Rectal smooth muscle tissue (tissue), 1 donor: Measurements from ENCODE around the gene RASSF7.

Experiments used
- H3K27ac ChIP-seq: one replicate; pipeline ENCODE4 v1.7.0; 2013; ENCODE audit warnings: low read depth, low read length, inconsistent platforms
- H3K27me3 ChIP-seq: one replicate; pipeline ENCODE4 v1.7.0; 2013; ENCODE audit warnings: low read length; ENCODE audit not compliant: control insufficient read depth, insufficient read depth
- H3K36me3 ChIP-seq: one replicate; pipeline ENCODE4 v1.7.0; 2013; ENCODE audit warnings: low read length; ENCODE audit not compliant: control insufficient read depth, insufficient read depth
- H3K4me1 ChIP-seq: one replicate; pipeline ENCODE4 v1.7.0; 2013; ENCODE audit warnings: low read length; ENCODE audit not compliant: control insufficient read depth, insufficient read depth
- H3K4me3 ChIP-seq: one replicate; pipeline ENCODE4 v1.7.0; 2013; ENCODE audit warnings: low read length
- H3K9ac ChIP-seq: one replicate; pipeline ENCODE4 v1.7.0; 2013; ENCODE audit warnings: low read length

The RASSF7 gene

GRCh38 chr11:559020-559620 lies 1.6 kb upstream of the RASSF7 start:
- no peak overlapping the region for H3K9ac ChIP-seq
- peaks cover 2% of the 10 kb centered on the region for H3K4me1 ChIP-seq
- H3K4me3 ChIP-seq, result no peak overlapping the region
- no peaks in the 10 kb centered on the region for H3K36me3 ChIP-seq
- H3K27me3 ChIP-seq, result peaks cover 17% of the 10 kb centered on the region
- H3K27ac ChIP-seq, result no peak overlapping the region

- Histone ChIP-seq H3K4me3 (peak overlapping the region; percentile 65), H3K36me3 (no peaks in the 10 kb centered on the region), H3K27me3 (peaks cover 12% of the 10 kb centered on the region), H3K4me1 (peaks cover 2% of the 10 kb centered on the region), H3K9ac (peak overlapping the region; percentile 24), H3K27ac (peak overlapping the region; percentile 40)
Measured at GRCh38 chr11:559712-560304, 962 bp upstream of the RASSF7 start.

- H3K4me1 ChIP-seq, result peaks cover 2% of the 10 kb centered on the region
- H3K27me3 ChIP-seq, result peaks cover 7% of the 10 kb centered on the region
- H3K27ac ChIP-seq, result no peak overlapping the region
- peak overlapping the region; percentile 71 for H3K9ac ChIP-seq
- H3K36me3 ChIP-seq, result no peaks in the 10 kb centered on the region
- peak overlapping the region; percentile 72 for H3K4me3 ChIP-seq
Measured at GRCh38 chr11:561148-562003, 606 bp downstream of the RASSF7 start.

- peak overlapping the region; percentile 72 for H3K4me3 ChIP-seq
- H3K9ac ChIP-seq, result no peak overlapping the region
- H3K27ac ChIP-seq, result no peak overlapping the region
- H3K27me3 ChIP-seq, result peaks cover 2% of the 10 kb centered on the region
- no peaks in the 10 kb centered on the region for H3K36me3 ChIP-seq
- H3K4me1 ChIP-seq, result peaks cover 2% of the 10 kb centered on the region
Measured at GRCh38 chr11:562046-562645, 1.4 kb downstream of the RASSF7 start.

GRCh38 chr11:563066-563811 lies 2.5 kb downstream of the RASSF7 start:
- no peak overlapping the region for H3K9ac ChIP-seq
- no peak overlapping the region for H3K4me3 ChIP-seq
- peaks cover 2% of the 10 kb centered on the region for H3K4me1 ChIP-seq
- H3K36me3 ChIP-seq, result no peaks in the 10 kb centered on the region
- no peak overlapping the region for H3K27ac ChIP-seq
- no peaks in the 10 kb centered on the region for H3K27me3 ChIP-seq

- no peak overlapping the region for H3K4me3 ChIP-seq
- no peaks in the 10 kb centered on the region for H3K36me3 ChIP-seq
- H3K27ac ChIP-seq, result no peak overlapping the region
- no peaks in the 10 kb centered on the region for H3K27me3 ChIP-seq
- peaks cover 3% of the 10 kb centered on the region for H3K4me1 ChIP-seq
- H3K9ac ChIP-seq, result no peak overlapping the region
Measured at GRCh38 chr11:563812-564578, 3.2 kb downstream of the RASSF7 start.

GRCh38 chr11:565921-566509 lies 5.2 kb downstream of the RASSF7 start:
- no peak overlapping the region for H3K4me3 ChIP-seq
- H3K4me1 ChIP-seq, result peaks cover 2% of the 10 kb centered on the region
- H3K27ac ChIP-seq, result no peak overlapping the region
- H3K36me3 ChIP-seq, result no peaks in the 10 kb centered on the region
- no peaks in the 10 kb centered on the region for H3K27me3 ChIP-seq
- H3K9ac ChIP-seq, result no peak overlapping the region

GRCh38 chr11:567011-567628 lies 6.3 kb downstream of the RASSF7 start:
- H3K27ac ChIP-seq, result no peak overlapping the region
- peaks cover 2% of the 10 kb centered on the region for H3K4me1 ChIP-seq
- H3K4me3 ChIP-seq, result peak overlapping the region; percentile 62
- H3K9ac ChIP-seq, result no peak overlapping the region
- no peaks in the 10 kb centered on the region for H3K27me3 ChIP-seq
- no peaks in the 10 kb centered on the region for H3K36me3 ChIP-seq

GRCh38 chr11:567629-568292 lies 7.0 kb downstream of the RASSF7 start:
- H3K27ac ChIP-seq, result no peak overlapping the region
- peak overlapping the region; percentile 62 for H3K4me3 ChIP-seq
- H3K36me3 ChIP-seq, result no peaks in the 10 kb centered on the region
- no peaks in the 10 kb centered on the region for H3K27me3 ChIP-seq
- H3K4me1 ChIP-seq, result peaks cover 2% of the 10 kb centered on the region
- H3K9ac ChIP-seq, result peak overlapping the region; percentile 62

GRCh38 chr11:568306-569157 lies 7.8 kb downstream of the RASSF7 start:
- H3K4me3 ChIP-seq, result peak overlapping the region; percentile 70
- no peaks in the 10 kb centered on the region for H3K36me3 ChIP-seq
- H3K27me3 ChIP-seq, result peaks cover 2% of the 10 kb centered on the region
- peaks cover 2% of the 10 kb centered on the region for H3K4me1 ChIP-seq
- no peak overlapping the region for H3K27ac ChIP-seq
- peak overlapping the region; percentile 90 for H3K9ac ChIP-seq
